ENCODE results near the gene RHOB.
"Not testable (repeated sequence)": the region's sequence is repeated elsewhere in the genome, so short reads cannot be mapped to it uniquely, and the experiment has no call there.

Gene RHOB

DNA sequence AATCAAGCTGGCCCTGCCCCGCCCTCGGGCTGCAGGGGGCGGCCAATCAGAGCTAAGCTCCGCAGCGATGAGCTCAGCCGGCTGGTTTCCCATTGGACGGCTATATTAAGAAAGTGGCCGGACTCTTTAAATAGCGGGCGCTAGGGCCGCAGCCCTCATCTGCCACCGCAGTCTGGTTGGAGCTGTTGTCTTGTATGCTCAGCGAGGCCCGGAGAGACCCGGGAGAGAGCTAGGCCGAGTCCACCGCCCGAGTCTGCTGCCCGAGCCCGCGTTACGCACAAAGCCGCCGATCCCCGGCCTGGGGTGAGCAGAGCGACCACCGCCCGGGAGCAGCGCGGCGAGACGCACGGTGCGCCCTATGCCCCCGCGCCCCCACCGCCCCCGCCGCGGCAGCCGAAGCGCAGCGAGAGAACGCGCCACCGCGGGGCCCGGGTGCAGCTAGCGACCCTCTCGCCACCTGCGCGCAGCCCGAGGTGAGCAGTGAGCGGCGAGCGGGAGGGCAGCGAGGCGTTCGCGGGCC lies at the start of gene RHOB:
Gene RHOB (plus strand): TSS at position 158 of the 520 bp plus-strand sequence. CDS start 392 bp downstream, outside the sequence.
- DNase-seq: peak; percentile 81

DNA sequence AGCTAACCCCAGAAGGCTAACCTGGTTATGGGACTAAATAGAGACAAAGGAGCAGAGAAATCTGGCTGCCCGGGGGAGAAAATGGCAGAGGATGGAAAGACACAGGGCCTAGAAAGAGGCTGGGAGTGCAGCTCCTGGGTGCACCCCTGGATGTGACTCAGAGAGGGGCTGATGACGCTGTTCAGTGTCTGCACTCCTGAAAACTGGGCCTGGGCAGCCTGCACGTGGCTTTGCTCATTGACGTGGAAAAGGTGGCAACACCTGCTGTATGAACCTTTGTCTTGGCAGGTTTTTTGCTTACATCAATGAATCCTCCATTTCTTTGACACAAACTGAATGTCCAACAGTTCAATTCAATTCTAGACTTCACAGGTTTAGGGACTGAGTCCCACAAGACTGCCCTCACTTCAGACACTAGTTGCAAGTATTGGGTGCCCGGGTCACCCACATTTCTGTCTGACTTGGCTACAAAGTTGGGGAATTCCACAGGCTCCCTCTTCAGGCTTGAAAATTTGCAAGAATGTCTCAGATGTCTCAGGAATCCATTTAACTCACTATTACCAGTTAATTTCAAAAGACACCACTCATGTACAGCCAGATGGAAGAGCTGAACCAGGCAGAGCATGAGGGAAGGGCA lies 48.9 kb upstream of the RHOB start:
- DNase-seq: no peak

DNA sequence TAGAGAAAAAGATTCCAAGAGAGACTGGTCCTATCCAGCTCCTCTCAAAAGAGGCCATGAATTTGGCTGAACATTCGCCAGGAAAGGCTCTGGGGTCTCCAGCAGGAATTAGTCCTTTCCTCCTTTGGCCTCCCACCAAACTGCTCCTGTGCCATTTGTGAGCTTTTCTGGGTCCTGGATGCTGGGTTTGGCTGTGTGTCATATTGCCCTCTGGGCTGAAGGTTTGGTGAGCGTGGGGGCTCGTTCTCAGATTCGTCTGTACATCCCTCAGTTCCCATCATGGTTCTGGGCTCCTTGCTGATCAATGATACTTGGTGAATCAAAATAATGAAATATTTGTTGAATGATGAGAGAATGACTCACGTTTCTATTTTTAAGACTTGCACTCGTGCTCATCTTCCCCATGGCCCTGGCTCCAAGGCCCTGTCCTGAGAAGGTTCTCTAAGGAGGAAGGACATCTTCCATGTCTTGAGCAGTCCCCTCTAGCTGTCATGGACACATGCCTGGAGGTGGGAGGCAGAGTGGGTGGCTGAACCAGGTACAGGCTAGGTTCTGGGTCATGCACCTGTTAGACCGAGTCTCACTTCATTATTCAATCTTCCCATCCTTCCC lies 47.8 kb upstream of the RHOB start:
- DNase-seq: no peak

DNA sequence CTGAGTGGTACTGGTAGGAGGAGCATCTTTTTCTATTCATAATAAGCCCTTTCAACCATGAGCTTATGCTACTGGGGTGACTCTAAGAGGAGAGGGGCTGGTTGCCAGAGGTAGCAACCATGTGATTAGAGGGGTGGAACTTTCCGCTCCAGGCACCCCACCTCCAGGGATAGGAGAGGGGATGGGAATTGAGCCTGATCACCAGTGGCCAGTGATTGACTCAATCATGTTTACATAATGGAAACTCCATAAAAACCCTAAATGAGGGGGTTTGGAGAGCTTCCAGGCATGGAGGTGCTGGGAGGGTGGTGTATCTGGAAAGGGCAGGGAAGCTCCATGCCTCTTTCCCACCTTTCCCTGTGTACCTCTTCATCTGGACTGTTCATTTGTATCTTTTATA lies 46.6 kb upstream of the RHOB start:
- no peak for DNase-seq

DNA sequence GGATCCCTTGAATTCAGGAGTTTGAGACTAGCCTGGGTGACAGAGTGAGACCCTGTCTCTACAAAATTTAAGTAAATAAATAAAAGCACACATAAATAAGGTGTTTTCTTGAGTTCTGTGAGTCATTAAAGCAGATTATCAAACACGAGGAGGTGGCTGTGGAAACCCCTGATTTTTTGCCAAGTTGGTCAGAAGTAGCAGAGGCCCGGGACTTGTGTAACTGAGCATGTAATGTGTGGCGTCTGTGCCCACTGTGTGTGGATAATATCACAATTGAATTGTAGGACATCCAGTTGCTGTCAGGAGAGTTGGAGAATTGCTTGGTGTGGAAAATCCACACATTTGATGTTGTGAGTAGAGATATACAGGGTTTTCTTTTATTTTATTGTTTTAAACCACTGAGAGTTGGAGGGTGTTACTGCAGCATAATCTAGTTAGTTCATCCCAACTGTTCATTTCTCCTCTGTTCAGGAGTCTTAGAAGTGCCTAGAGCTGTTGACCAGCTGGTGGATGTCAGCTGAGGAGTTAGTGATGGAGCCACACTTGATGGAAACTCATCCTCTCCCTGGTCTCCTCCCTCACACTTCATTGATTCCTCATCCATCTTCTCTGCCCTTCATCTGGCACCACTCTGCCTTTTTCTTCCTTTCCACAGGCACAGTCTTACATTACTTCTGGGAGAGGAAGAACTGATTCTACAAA lies 45.9 kb upstream of the RHOB start:
- no peak for DNase-seq

DNA sequence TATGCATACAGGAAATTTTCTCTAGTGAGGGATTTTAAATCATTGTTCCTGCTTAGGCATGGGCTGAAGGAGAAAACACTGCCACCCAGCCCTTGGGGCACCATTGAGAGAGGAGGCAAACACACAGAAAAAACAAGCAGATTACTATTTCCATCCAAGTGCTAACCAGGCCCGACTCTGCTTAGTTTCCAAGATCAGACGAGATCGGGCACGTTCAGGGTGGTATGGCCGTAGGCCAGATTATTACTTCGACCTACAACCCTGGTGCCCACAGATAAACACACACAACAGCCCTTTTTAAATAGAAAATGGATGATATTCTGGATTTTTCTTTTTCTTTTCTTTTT lies 45.4 kb upstream of the RHOB start:
- no peak for DNase-seq

DNA sequence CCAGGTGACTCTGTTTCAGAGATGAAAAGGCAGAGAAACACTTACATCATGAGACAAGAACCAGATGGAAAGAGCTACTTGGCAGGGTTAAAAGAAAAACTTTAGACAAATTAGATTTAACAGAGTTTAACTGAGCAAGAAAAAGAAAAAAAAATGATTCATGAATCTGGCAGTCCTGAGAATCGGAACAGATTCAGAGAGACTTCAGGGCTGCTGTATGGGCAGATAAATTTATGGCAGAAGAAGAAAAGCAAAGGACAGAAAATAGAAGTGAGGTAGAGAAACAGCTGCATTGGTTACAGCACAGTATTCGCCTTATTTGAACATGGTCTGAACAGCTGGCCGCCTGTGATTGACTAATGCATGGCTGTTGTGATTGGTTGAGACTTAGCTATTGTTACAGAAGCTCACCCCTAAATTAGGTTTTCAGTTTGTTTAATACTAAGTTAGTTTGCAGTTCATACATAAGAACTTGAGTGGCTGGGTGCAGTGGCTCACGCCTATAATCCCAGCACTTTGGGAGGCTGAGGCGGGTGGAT lies 43.0 kb upstream of the RHOB start:
- no peak for DNase-seq

DNA sequence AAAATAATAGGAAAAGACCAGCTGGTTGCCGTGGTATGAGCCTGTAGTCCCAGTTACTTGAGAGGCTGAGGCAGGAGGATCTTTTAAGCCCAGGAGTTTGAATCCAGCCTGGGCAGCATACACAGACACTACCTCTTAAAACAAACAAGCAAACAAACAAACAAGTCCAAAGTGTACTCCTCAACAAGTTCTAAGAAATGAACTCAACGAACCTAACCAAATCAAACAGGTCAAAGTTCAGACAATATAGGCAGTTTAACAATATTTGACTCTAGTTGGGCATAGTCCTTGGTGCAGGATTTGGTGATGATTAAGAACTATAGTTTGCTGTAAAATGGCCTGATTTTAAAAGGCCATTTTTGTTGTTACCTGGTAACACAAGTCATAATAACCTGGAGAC lies 41.9 kb upstream of the RHOB start:
- DNase-seq: no peak

DNA sequence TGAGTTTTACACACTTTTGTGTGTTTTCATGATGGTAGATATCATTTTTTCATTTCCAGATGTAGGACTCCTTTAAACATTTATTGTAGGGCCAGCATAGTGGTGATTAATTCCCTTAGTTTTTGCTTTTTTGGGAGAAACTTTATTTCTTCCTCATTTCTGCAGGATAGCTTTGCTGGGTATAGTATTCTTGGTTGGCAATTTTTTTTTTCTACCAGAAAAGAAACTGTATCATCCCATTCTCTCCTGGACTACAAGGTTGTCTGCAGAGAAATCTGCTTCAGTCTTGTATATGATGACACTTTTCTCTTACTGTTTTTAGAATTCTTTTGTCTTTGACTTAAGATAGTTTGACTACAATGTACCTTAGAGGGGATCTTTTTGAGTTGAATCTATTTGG lies 37.8 kb upstream of the RHOB start:
- no peak for DNase-seq

DNA sequence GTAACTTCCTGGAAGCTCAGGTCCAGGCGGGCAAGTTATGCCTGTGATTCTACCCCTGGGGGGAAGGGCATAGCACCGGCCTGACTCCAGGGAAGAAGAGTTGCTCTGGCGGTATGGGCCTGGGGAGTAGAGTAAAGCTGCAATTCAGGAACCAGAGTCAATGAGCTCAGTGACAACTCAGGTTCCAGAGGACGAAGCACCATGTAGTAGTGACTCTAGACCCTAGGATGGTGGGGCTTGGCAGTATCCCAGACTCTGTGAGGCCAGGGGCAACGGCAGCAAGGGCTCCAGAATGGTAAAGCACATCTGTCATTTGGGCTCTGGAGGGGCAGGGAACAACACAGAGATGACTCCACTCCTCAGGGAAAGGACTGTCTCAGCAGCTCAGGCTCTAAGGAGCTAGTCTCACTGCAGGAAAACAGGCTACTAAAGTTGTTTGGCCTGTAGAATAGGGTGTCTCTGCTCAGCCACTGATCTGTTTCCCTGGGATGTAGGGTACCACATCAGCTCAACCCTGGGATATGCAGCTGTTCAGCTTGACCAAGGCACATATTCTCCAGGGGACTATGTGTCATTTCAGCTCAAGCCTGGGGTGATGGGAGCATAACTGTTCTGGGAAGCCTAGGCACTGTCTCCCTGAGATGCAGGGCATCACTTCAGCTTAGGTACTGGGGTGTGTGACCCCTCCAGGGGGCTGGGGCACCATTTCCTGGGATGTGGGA lies 36.2 kb upstream of the RHOB start:
- no peak for DNase-seq

DNA sequence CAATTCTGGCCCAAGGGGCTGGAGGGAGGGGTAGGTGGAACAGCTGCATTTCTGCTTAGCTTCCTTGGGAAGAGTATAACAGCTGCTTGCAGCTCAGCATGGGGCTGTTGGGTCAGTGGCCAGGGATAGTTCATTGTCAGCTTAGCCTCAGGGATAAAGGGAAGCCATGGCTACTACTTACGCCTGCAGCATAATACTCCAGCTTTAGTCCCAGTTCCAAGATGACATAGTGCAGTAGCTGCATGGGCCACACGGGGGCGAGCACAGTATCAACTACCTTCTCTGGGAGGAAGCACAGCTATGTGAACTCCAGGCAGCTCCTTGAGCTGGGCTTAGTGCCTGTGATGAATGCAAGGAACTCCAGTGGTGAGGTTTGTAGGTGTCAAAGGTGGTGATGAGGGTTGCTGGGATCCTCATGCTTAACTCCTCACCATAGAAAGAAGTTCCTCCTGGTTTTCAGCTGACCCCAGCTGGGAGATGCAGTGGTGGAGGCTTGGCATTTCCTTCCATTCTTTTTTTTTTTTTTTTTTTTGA lies 35.4 kb upstream of the RHOB start:
- peak; percentile 69 for DNase-seq

DNA sequence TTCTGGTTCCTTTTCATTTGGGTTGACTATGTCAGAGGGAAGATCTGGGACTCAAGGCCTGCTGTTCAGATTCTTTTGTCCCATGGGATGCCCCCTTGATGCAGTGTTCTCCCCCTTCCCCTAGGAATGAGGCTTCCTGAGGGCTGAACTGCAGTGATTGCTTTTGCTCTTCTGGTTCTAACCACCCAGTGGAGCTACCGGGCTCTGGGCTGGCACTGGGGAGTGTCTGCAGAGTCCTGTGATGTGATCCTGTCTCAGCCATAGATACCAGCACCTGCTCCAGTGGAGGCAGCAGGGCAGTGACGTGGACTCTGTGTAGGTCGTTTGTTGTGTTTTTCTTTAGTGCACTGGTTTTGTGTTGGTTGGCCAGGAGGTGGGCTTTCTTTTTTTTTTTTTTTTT lies 32.1 kb upstream of the RHOB start:
- DNase-seq: no peak

DNA sequence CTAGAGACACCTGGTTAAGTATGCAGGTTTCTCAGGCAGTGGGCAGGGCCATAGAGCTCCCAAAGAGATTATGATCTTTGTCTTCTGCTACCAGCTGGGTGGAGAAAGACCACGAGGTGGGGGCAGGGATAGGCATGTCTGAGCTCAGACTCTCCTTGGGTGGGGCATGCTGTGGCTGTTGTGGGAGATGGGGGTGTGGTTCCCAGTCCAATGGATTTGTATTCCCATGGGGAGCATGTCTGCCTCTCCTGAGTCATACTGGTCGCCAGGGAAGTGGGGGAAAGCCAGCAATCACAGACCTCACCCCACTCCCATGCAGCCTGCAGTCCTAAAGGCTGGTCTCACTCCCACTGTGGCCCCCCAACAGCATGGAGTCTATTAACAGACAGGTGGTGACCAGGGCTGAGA lies 31.4 kb upstream of the RHOB start:
- no peak for DNase-seq

DNA sequence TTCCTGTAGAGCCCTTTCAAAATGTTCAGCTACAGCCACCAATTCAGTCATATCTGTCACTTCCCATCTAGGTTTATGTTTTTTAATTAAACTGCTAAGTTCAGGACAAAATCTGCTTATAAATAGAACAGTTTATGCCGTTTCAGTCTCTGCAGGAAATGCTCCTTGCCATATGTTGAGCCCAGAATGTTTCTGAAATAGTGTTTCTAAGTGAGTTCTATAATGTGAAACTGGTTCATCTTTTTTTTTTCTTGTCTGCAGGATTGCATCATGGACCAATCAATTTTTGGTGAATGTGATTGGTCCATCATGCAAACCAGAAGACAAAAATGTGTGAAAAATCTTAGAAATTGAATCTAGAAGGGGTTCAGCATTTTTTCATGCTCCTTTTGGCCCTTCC lies 30.2 kb upstream of the RHOB start:
- DNase-seq: no peak

DNA sequence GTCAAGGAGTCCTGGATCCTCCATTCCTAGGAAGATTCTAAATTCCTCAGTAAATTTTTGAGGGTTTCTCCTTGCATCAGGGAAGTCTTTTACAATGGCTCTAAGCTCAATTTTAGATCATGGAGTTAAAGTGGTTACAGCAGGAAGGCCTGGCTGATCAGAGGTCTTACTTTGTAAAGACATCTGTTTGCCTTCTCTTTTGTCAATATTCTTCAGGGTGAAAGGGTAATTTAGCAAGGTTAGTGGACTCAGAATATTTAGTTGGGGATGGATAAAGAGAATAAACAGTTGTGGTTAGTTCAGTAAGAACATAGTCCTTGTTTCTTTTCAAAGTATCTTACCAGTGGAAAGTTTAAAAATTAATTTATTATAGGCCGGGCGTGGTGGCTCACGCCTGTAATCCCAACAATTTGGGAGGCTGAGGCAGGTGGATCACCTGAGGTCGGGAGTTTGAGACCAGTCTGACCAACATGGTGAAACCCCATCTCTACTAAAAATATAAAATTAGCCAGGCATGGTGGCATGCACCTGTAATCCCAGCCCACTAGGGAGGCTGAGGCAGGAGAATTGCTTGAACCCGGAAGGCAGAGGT lies 29.5 kb upstream of the RHOB start:
- DNase-seq: not testable (repeated sequence)

DNA sequence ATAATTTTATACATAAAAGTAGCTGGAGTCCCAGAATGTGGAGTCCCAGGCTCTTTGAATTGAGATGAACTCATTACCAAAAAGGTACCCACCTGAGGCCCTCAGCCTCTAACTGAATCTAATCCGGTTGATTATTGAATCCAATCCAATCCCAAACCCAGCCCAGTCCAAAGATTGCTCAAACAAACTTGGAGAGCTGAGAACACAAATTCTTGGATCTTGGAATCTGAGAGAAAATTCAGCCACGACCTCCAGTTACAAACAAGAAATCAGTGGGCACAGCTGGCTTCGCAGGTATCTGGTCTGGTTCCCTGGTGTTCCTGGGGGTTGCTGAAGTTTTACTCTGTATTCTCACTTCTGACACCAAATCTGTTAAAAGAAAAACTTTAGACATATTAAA lies 28.4 kb upstream of the RHOB start:
- no peak for DNase-seq

DNA sequence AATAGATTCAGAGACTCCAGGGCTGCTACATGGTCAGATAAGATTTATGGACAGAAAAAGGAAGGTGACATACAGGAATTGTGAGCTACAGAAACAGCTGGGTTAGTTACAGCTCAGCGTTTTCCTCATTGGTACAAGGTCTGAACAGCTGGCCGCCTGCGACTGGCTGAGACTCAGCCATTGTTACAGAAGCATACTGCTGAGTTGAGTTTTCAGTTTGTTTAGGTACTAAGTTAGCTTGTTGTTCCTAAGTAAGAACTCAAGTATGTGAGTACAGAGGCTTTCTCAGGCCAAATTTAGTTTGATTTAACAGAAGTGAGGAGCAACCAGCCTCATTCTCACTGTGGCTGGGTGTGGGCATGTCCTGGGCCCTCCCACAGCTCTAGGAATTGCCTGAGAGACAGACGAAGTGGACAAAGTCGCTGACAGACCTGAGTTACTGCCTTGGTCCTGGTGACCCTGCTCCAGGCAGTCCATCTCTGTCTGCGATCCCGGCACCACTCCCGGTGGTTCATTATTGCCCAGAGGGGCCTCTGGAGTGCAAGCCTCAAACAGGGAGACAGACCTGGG lies 27.8 kb upstream of the RHOB start:
- DNase-seq: no peak

DNA sequence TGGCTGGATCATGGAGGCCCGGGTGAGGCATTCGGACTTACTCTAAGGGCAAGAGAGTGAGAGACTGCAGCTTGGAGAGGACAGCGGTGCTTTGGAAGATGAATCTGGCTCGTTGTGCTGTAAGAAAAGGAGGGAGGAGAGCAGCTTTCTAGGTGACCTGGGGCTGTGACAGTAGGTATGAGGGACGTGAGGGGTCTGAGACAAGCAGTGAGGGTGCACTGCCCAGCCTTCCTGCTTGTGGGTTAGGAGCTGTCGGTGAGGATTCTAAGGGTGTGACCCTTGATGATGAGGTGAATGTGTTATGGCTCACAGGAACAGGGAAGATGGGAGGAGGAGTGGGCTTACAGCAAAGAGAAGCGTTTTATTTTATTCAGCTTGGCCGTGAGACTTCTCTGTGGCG lies 27.1 kb upstream of the RHOB start:
- no peak for DNase-seq

DNA sequence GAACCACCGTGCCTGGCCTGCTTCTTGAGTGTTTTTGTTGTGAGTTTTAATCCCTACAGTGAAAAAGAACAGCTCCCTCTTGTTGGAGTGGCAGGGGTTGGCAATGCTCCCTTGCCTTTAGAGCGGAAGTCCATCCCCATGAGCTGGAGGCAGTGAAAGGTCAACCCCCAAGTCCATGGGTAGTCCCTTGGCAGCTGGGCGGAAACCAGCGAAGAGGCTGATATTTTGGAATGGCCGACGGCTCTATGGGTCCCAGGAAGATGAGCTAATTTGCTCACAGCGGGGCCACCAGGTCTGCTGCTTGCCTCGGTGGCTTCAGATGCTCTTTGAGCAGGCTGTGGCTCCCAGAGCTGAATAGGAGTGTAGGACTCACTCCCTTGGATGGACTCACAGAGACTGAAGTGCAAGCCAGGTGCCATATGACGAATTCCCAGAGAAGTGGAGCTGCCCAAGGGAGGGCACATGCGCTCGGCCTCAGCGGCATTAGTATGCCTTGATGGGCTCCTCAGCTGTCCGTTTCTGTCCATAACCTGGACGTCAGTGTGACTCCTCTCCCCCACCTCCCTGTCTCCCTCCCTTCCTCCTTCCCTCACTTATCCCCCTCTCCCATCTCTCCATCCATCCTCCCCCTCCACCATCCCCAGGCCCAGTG lies 25.4 kb upstream of the RHOB start:
- DNase-seq: no peak

DNA sequence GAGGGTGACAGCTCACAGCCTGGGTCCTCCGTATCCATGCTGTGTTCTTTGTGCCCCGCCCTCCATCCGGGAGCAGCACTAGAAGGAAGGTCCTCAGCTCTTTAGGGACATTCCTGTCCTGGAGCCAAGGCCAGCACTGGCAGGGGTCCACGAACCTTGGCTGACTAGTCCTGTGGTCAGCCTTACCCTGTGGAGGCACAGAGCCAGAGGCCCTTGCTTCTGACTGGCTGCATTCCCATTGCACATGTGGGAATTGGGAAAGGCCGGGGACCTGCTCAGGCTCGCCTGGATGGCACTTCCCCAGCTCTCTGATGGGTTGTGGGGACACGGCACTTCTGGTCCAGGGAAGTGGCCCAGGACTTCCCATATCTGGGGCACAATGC lies 24.9 kb upstream of the RHOB start:
- no peak for DNase-seq

DNA sequence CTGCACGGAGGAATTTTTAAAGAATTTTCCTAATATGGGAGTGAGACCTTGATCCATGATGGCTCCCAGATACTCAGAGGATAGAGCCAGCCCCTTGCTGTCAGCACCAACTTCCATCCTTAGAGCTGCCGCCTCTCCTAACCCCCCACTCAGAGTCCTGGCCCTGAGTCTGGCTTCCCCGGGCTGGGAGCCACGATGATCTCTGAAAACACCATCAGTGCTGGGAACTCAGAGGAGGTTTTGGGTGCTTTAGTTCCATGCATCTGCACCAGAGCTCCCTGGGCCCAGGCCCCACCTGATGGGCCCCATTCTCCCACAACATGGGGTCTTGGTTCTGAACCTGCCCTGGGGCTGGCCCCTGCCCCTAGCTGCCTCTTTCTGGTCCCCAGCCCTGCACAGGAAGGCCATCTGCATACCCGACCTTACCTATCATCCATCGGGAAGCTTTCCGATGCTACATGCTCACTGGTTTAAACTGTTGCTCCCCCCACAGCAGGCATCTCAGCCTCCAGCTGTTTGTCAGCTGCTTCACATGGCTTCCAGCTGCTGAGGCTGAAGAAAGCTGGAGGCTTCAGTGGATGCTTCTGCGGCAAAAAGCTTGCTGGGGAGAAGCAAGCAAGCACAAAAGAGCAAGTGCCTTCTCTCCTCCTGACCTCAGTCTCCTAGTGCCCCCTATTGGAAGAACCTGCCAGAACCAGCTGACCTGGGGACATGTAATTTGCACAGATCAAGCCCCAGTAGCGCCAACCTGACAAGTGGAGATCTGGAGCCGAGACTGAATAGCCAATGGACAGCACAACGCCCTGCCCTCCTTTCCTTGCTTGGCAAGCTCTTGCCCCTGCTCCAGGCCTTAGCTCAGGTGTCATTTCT lies 24.2 kb upstream of the RHOB start:
- no peak for DNase-seq

Data from stimulated activated CD4-positive, alpha-beta T cell treated with anti-CD3 and anti-CD28 coated beads, Interleukin-12 subunit alpha, Interleukin-12 subunit beta, amount 100 ng/mL, for 4 hours (primary cell).